ENCODE data around the gene TTC3. TPM values are rescaled to one million over a fixed set of nuclear protein-coding genes. Genes with fewer than 3 reads are reported as not detected.

The TTC3 gene
- total RNA-seq, 3 donors from 2014 or later = 179 to 269 (median 249) TPM

- no peaks in the 10 kb centered on the region for H3K36me3 ChIP-seq
- H3K4me1 ChIP-seq = no peaks in the 10 kb centered on the region
- TF ChIP-seq, protein P1, sequence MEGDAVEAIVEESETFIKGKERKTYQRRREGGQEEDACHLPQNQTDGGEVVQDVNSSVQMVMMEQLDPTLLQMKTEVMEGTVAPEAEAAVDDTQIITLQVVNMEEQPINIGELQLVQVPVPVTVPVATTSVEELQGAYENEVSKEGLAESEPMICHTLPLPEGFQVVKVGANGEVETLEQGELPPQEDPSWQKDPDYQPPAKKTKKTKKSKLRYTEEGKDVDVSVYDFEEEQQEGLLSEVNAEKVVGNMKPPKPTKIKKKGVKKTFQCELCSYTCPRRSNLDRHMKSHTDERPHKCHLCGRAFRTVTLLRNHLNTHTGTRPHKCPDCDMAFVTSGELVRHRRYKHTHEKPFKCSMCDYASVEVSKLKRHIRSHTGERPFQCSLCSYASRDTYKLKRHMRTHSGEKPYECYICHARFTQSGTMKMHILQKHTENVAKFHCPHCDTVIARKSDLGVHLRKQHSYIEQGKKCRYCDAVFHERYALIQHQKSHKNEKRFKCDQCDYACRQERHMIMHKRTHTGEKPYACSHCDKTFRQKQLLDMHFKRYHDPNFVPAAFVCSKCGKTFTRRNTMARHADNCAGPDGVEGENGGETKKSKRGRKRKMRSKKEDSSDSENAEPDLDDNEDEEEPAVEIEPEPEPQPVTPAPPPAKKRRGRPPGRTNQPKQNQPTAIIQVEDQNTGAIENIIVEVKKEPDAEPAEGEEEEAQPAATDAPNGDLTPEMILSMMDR (IDR thresholded peaks at IDR 0.05) = no peak
- TF ChIP-seq POLR2AphosphoS5 (IDR thresholded peaks at IDR 0.05) (no peak), POLR2A (IDR thresholded peaks at IDR 0.05) (no peak)
- intact Hi-C loops (cut with DNase I; ENCODE audit: low total_unique reads) = no loop called here
- H3K27ac ChIP-seq = no peak overlapping the region
- DNase-seq (ENCODE audit: low spot score in 2 of 2) = no peak
- no peaks in the 10 kb centered on the region for H3K9me3 ChIP-seq
- H3K27me3 ChIP-seq = no peaks in the 10 kb centered on the region
- no peak overlapping the region for H3K4me3 ChIP-seq
Observed at GRCh38 chr21:37196847-37197246, 123.8 kb downstream of the TTC3 start.

DNA sequence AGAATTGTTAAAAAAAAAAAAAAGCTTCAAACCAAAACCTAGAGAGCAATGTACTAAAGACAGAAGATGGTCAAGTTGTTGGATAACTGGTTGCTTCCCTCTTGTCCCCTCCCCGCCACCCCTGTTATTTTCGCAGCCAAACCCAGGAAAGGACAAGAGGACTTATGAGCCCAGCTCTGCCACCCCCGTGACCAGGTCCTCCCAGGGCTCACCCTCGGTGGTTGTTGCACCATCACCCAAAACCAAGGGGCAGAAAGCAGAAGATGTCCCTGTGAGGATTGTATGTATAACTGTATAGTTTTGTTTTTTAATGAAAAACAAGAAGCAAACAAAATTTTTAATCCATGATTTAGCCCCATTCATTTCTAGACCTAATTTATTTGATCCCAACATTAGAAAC lies 124.7 kb downstream of the TTC3 start:
- no peak overlapping the region for H3K4me3 ChIP-seq
- no peaks in the 10 kb centered on the region for H3K36me3 ChIP-seq
- H3K4me1 ChIP-seq = no peaks in the 10 kb centered on the region
- H3K27me3 ChIP-seq = no peaks in the 10 kb centered on the region
- TF ChIP-seq, protein P1 (IDR thresholded peaks at IDR 0.05) = no peak
- TF ChIP-seq POLR2AphosphoS5 (IDR thresholded peaks at IDR 0.05) (no peak), POLR2A (IDR thresholded peaks at IDR 0.05) (no peak)
- no peaks in the 10 kb centered on the region for H3K9me3 ChIP-seq
- H3K27ac ChIP-seq = no peak overlapping the region
- intact Hi-C loops (cut with DNase I; ENCODE audit: low total_unique reads) = no loop called here
- DNase-seq (ENCODE audit: low spot score in 2 of 2) = no peak

DNA sequence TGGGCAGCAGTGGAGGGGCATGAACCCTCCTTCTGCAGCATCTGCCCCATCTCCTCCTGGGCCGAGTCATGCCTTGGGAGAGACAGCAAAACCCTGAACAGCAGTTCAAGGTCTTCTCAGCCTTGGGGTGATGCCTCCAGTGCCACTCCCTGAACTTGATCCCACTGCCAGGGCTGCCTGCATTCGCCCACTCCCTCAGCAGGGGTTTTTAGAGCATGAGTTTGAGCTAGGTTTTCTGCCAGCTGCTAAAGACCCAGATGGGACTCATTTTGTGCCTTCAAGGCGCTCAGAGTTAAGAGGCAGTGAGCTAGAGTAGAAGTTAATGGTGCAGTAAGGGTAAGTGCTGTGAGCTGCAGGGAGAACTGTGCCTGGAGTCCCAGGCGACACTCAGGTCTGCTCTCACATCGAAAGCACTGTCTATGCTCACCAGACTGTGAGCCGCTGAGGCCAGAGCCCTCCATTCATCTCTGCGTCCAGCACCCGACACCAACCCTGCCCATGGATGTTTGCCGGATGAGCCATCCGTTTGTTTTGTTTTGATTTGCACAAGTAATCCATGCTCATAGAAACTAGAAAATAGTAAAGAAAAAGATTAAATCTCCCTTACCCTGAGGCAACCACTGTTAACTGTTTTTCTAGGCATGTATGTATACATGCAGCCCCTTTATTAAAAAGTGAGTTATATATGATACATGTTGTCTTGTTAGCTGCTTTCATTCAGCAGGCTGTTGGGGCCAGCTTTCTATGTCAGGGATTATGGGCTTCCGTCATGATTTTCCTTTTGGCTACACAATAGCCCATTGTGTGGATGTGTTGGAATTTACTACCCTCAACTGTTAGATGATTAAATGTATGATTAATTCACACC lies 126.2 kb downstream of the TTC3 start:
- no peak for DNase-seq (ENCODE audit: low spot score in 2 of 2)
- intact Hi-C loops (cut with DNase I; ENCODE audit: low total_unique reads) = no loop called here
- no peaks in the 10 kb centered on the region for H3K27me3 ChIP-seq
- peak overlapping the region; percentile 29 to 30 for H3K27ac ChIP-seq
- H3K36me3 ChIP-seq = no peaks in the 10 kb centered on the region
- H3K9me3 ChIP-seq = no peaks in the 10 kb centered on the region
- no peaks in the 10 kb centered on the region for H3K4me1 ChIP-seq
- no peak overlapping the region for H3K4me3 ChIP-seq
- no peak for TF ChIP-seq POLR2AphosphoS5 (IDR thresholded peaks at IDR 0.05)
- no peak for TF ChIP-seq POLR2A (IDR thresholded peaks at IDR 0.05)

DNA sequence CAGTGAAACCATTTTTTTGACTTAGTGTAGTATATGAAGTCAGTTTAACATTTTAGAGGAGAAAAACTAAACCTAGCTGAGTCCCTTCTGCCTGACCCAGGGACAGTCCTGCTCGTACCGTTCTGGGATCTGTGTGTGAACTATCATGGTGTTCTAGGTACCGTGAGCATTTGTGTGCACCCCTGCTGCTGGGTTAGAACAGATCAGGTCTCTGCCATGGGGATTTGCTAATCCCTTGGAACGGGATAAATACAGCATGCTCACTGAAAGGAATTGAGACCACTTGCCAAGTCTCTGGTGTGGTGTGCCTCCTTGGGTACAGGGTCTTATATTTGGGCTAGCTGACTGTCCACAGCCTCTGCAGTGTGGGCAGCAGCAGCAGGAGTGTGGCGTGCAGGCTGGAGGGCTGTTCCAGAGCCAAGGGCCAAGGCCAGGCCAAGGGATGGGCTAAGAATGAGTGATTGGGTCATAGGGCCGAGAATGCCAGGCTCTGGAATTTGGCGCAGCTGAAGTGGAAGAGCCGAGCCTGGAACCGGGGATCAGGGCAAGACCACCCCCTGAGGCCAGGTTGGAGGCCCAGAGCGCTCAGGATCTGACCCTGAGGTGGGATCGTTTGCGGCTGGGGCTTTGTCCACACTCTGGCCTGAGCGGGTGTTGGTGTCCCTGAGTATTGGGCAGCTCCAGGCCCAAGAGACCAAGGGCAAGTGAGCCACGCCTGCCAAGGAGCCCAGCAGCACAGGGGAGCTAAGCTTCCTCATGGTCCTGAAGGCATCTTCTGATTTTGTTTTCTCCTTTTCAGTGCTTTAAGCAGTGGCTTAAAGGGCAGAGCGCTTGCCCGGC lies 127.8 kb downstream of the TTC3 start:
- H3K4me3 ChIP-seq = no peak overlapping the region
- H3K27me3 ChIP-seq = no peaks in the 10 kb centered on the region
- H3K36me3 ChIP-seq = no peaks in the 10 kb centered on the region
- intact Hi-C loops (cut with DNase I; ENCODE audit: low total_unique reads) = no loop called here
- DNase-seq (ENCODE audit: low spot score in 2 of 2) = no peak
- no peaks in the 10 kb centered on the region for H3K9me3 ChIP-seq
- no peaks in the 10 kb centered on the region for H3K4me1 ChIP-seq
- no peak overlapping the region for H3K27ac ChIP-seq
- TF ChIP-seq, protein P1 (IDR thresholded peaks at IDR 0.05) = no peak
- TF ChIP-seq POLR2A (IDR thresholded peaks at IDR 0.05) = no peak
- TF ChIP-seq POLR2AphosphoS5 (IDR thresholded peaks at IDR 0.05) = no peak

DNA sequence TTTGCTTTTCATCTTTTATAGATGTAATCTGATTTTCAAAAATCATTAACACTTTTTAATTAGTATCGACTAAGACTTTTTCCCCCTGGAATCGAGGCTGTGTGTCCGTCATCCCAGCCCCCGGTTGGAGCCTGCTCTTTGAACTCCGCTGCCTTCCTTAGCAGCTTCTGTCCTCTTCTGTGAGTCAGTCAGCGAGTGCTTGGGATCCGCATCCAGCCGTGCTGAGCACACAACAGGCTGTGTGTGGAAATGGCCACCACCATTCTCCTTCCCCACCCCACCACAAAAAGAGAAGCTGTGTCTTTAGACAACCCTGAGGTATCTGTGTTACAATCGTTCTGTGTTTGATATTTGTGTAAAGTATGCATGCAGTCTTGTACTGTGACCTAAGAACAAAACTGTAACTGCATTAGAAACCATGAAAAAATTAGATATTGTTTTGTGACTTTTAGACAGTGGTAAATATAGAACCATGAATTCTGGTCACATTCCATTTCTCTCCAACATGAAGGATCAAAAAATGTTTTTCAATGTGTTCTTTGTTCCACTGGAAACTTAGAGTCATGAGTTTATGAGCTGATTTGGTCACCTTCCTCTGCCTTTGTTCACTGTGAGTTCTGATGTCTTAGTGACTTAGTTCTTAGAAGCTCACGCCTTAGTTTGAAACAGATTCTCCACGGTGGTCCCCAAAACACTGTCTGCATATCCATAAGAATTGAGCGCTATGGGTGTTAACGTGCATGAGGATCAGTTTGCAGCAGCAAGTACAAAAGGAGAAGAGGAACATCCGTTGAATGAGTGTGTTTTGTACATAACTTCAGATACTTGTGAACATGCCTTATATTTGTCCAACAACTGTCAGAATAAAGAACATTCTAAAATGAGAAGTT lies 129.4 kb downstream of the TTC3 start:
- Histone ChIP-seq H3K4me3 (no peak overlapping the region), H3K27ac (no peak overlapping the region), H3K4me1 (peaks cover 0 to 3% of the 10 kb centered on the region in 2 donors)

More for the DNA sequence above, 129.4 kb downstream of the TTC3 start:
- no peaks in the 10 kb centered on the region for H3K27me3 ChIP-seq
- intact Hi-C loops (cut with DNase I; ENCODE audit: low total_unique reads) = no loop called here
- H3K9me3 ChIP-seq = no peaks in the 10 kb centered on the region
- DNase-seq (ENCODE audit: low spot score in 2 of 2) = no peak
- no peak for TF ChIP-seq POLR2AphosphoS5 (IDR thresholded peaks at IDR 0.05)
- no peaks in the 10 kb centered on the region for H3K36me3 ChIP-seq
